Heart left ventricle (tissue), 16 donors: Measurements from ENCODE around the gene RBPJL. TPM values are rescaled to one million over a fixed set of nuclear protein-coding genes. Genes with fewer than 3 reads are reported as not detected.
A peak's percentile ranks its signal among the peaks of the same experiment; 100 is the strongest.

Experiments
- ATAC-seq, 4 donors: fragments of 200-7000 bp; cut with Tn5 transposase; one replicate each; pipeline ENCODE4 v1.9.1; 2020 to 2022; ENCODE audit warnings: moderate library complexity in 4 of 4, mild to moderate bottlenecking in 3 of 4, moderate number of reproducible peaks in 1 of 4
- DNase-seq, 5 donors: peaks; one replicate each; pipeline ENCODE4 v3.0.0-alpha.2; 2020
- H3K27ac ChIP-seq, 12 donors: fragments of 200-600 bp; sonication (generic) in 4 of 12; one replicate each; pipeline versions ENCODE4 v1.5.0 to v1.8.0; 2016 to 2022; ENCODE audit warnings: mild to moderate bottlenecking in 2 of 12
- H3K27me3 ChIP-seq, 9 donors: fragments of 200-600 bp; sonication (generic) in 2 of 9; one replicate each; pipeline versions ENCODE4 v1.5.1 to v1.8.0; 2016 to 2022; ENCODE audit warnings: mild to moderate bottlenecking in 3 of 9
- H3K36me3 ChIP-seq, 9 donors: fragments of 200-600 bp; sonication (generic) in 2 of 9; one replicate each; pipeline versions ENCODE4 v1.5.0 to v1.8.0; 2018 to 2022; ENCODE audit warnings: mild to moderate bottlenecking in 2 of 9
- H3K4me1 ChIP-seq, 12 donors: fragments of 200-600 bp; sonication (generic) in 4 of 12; one replicate each; pipeline versions ENCODE4 v1.5.0 to v1.8.0; 2016 to 2022; ENCODE audit warnings: mild to moderate bottlenecking in 3 of 12
- H3K4me3 ChIP-seq, 12 donors: fragments of 200-600 bp; sonication (generic) in 4 of 12; one replicate each; pipeline versions ENCODE4 v1.5.0 to v1.8.0; 2017 to 2022; ENCODE audit warnings: mild to moderate bottlenecking in 9 of 12, moderate library complexity in 4 of 12
- H3K9me3 ChIP-seq, 12 donors: fragments of 200-600 bp; sonication (generic) in 4 of 12; one replicate each; pipeline versions ENCODE4 v1.5.0 to v1.8.0; 2016 to 2022; ENCODE audit warnings: mild to moderate bottlenecking in 1 of 12
- POLR2A ChIP-seq, 2 donors: fragments of 450-650 bp; IDR thresholded peaks; one replicate each; pipeline ENCODE4 v1.6.1; 2017; ENCODE audit warnings: antibody characterized with exemption in 2 of 2, mild to moderate bottlenecking in 2 of 2, moderate library complexity in 2 of 2
- WGBS, 4 donors: extraction: QIAGEN DNeasy Blood & Tissue Kit in 2 of 4; methylation state at CpG; one replicate each; pipeline versions ENCODE4 v1.1.5 to v1.1.7; 2013 to 2018; 5-methylcytosine and 5-hydroxymethylcytosine counted together
- intact Hi-C, 10 donors: fragments of 100-400 bp; cut with DNase I; formaldehyde crosslinking; loops; one replicate each; pipeline versions ENCODE4 v1.11.1 to v1.14.2; 2022
- polyA plus RNA-seq, 2 donors: library from polyadenylated mRNA; stranded (reverse); fragments of 200-250 nt; gene quantifications; one replicate each; pipeline ENCODE4 v1.2.3, GENCODE V29; 2013
- total RNA-seq, 9 donors: library from RNA; depleted of rRNA in 2 of 9; stranded (reverse); fragments of >200 nt in 2 of 9; fragmentation: NEBNext Ultra II Directional in 3 of 9; extraction: Animal tissue kit (Norgen Biotek cat#: 25700) in 3 of 9; gene quantifications; one replicate each; pipeline versions ENCODE4 v1.1.0 to v1.2.4, GENCODE V29; 2016 to 2023
- TF ChIP-seq, protein P1 (sequence below), 12 donors: fragments of 200-600 bp; sonication (generic) in 4 of 12; IDR thresholded peaks; one replicate each; pipeline versions ENCODE4 v1.5.0 to v1.8.0; 2018 to 2022; ENCODE audit warnings: antibody characterized with exemption in 12 of 12, mild to moderate bottlenecking in 5 of 12
- donor health status: ischemic (EF 13 %, LVEDD 7.1; RV severe dilation, severe dysfunction).
- donor health status: healthy with polysubstance abuse.
- donor health status: DM: no; HTN: yes; CAD: no.
- donor health status: DM: no; HTN: no; CAD: no.
- donor health status: ischemic (EF 25% LVEDD 6.9; RV normal size, moderate dysfunction).
- donor health status: ischemic (EF 25% LVEDD 5.7; RV mildly dilated, moderate dysfunction).
- donor health status: healthy.
- donor health status: DM: yes; HTN: yes; CAD: no.
- donor health status: ischemic (EF 35%, LVEDD 5.7; RV mildly dilated, moderate dysfunction).
- donor health status: nonischemic (EF 11% LVEDD 7.7; RV severe dilation, severe dysfunction).
- donor health status: DM: yes; HTN: yes; CAD: no.
- donor health status: PGD.
- donor health status: ischemic (EF 29% LVEDD 5.4; RV normal size, mild dysfunction).
- donor health status: nonischemic (EF 23%, LVEDD 6.1; RV moderate dilation, normal function).

The RBPJL gene
- total and polyA plus RNA-seq, 11 donors, result not detected

- DNase-seq (peak in 2 of 5 donors; percentile 42 to 70), ATAC-seq (peak in 3 of 4 donors; percentile 27 to 35 (median 29))
- 20 to 38% (median 27%) methylated on average over 9 of the region's 9 CpGs for WGBS, 4 donors
- Histone ChIP-seq H3K27me3 (no peaks in the 10 kb centered on the region), H3K36me3 (no peaks in the 10 kb centered on the region), H3K4me1 (peaks cover 3 to 87% (median 69%) of the 10 kb centered on the region in 12 donors), H3K27ac (peak overlapping the region; percentile 84 to 97 (median 95)), H3K4me3 (peak overlapping the region in 9 of 12 donors; percentile 16 to 95 (median 70)), H3K9me3 (no peaks in the 10 kb centered on the region)
- intact Hi-C loops, result loop anchor here in 2 of 10 donors (5.0 to 10.0 kb wide), 2 partner anchors 63 to 450 kb away; partner anchors contain the start of genes DBNDD2 (in 1 of the 2), DNTTIP1 (in 1 of the 2) and WFDC3 (in 1 of the 2)
- peak in 1 of 2 donors; percentile 23 for TF ChIP-seq POLR2A (IDR thresholded peaks at IDR 0.05)
- TF ChIP-seq, protein P1, sequence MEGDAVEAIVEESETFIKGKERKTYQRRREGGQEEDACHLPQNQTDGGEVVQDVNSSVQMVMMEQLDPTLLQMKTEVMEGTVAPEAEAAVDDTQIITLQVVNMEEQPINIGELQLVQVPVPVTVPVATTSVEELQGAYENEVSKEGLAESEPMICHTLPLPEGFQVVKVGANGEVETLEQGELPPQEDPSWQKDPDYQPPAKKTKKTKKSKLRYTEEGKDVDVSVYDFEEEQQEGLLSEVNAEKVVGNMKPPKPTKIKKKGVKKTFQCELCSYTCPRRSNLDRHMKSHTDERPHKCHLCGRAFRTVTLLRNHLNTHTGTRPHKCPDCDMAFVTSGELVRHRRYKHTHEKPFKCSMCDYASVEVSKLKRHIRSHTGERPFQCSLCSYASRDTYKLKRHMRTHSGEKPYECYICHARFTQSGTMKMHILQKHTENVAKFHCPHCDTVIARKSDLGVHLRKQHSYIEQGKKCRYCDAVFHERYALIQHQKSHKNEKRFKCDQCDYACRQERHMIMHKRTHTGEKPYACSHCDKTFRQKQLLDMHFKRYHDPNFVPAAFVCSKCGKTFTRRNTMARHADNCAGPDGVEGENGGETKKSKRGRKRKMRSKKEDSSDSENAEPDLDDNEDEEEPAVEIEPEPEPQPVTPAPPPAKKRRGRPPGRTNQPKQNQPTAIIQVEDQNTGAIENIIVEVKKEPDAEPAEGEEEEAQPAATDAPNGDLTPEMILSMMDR (IDR thresholded peaks at IDR 0.05), result no peak
Observed at GRCh38 chr20:45344168-45344860, 37.7 kb downstream of the RBPJL start.

GRCh38 chr20:45345104-45345936, 38.7 kb downstream of the RBPJL start:
- WGBS, 4 donors, result 32 to 52% (median 45%) methylated on average over 9 of the region's 9 CpGs
- no peaks in the 10 kb centered on the region for H3K27me3 ChIP-seq
- ATAC-seq, result peak in 2 of 4 donors; percentile 16 to 23
- peak in 2 of 5 donors; percentile 33 to 45 for DNase-seq
- H3K4me1 ChIP-seq, result peaks cover 3 to 79% (median 62%) of the 10 kb centered on the region in 12 donors
- H3K4me3 ChIP-seq, result peak overlapping the region in 11 of 12 donors; percentile 3 to 95 (median 77)
- intact Hi-C loops, result loop anchor here in 1 of 10 donors (10.0 kb wide), 1 partner anchor 449 kb away; the partner anchor contains the start of genes DNTTIP1 and WFDC3
- peak overlapping the region; percentile 84 to 97 (median 95) for H3K27ac ChIP-seq
- no peaks in the 10 kb centered on the region for H3K9me3 ChIP-seq
- H3K36me3 ChIP-seq, result no peaks in the 10 kb centered on the region
- TF ChIP-seq, protein P1 (IDR thresholded peaks at IDR 0.05), result no peak
- TF ChIP-seq POLR2A (IDR thresholded peaks at IDR 0.05), result no peak

GRCh38 chr20:45346291-45346718, 39.7 kb downstream of the RBPJL start:
- intact Hi-C loops, result loop anchor here in 1 of 10 donors (10.0 kb wide), 1 partner anchor 448 kb away; the partner anchor contains the start of genes DNTTIP1 and WFDC3
- WGBS, 4 donors, result 19 to 41% (median 31%) methylated on average over 3 of the region's 3 CpGs
- ATAC-seq (no peak), DNase-seq (no peak)
- Histone ChIP-seq H3K4me3 (peak overlapping the region in 11 of 12 donors; percentile 60 to 95 (median 77)), H3K9me3 (no peaks in the 10 kb centered on the region), H3K4me1 (peaks cover 3 to 70% (median 54%) of the 10 kb centered on the region in 12 donors), H3K27me3 (no peaks in the 10 kb centered on the region), H3K36me3 (no peaks in the 10 kb centered on the region), H3K27ac (peak overlapping the region; percentile 84 to 97 (median 95))
- TF ChIP-seq POLR2A (IDR thresholded peaks at IDR 0.05), result no peak
- TF ChIP-seq, protein P1 (IDR thresholded peaks at IDR 0.05), result no peak
